ENCODE data around the gene TNRC18. TPM values are rescaled to one million over a fixed set of nuclear protein-coding genes. Genes with fewer than 3 reads are reported as not detected.

TNRC18 gene
- total RNA-seq, 1 donor from 2014 or later: 118 TPM

- Histone ChIP-seq H3K4me1 (peaks cover 5% of the 10 kb centered on the region), H3K36me3 (peaks cover 79% of the 10 kb centered on the region), H3K9me3 (no peaks in the 10 kb centered on the region), H3K27me3 (no peaks in the 10 kb centered on the region), H3K27ac (no peak overlapping the region), H3K4me3 (no peak overlapping the region)
- no peak for ATAC-seq
- DNase-seq: no peak
- intact Hi-C loops (cut with DNase I): no loop called here
- no peak for TF ChIP-seq CTCF (IDR thresholded peaks at IDR 0.05)
These were observed 74.0 kb downstream of the TNRC18 start for GRCh38 chr7:5349437-5350173.

GRCh38 chr7:5349005-5349380 is 74.6 kb downstream of the TNRC18 start:
- DNase-seq: no peak
- H3K36me3 ChIP-seq: peaks cover 84% of the 10 kb centered on the region
- ATAC-seq: no peak
- H3K9me3 ChIP-seq: no peaks in the 10 kb centered on the region
- intact Hi-C loops (cut with DNase I): no loop called here
- TF ChIP-seq CTCF (IDR thresholded peaks at IDR 0.05): no peak
- no peaks in the 10 kb centered on the region for H3K4me1 ChIP-seq
- no peak overlapping the region for H3K4me3 ChIP-seq
- H3K27ac ChIP-seq: no peak overlapping the region
- no peaks in the 10 kb centered on the region for H3K27me3 ChIP-seq

GRCh38 chr7:5348134-5349004 is 75.3 kb downstream of the TNRC18 start:
- H3K4me1 ChIP-seq: no peaks in the 10 kb centered on the region
- H3K4me3 ChIP-seq: no peak overlapping the region
- H3K9me3 ChIP-seq: no peaks in the 10 kb centered on the region
- intact Hi-C loops (cut with DNase I): no loop called here
- H3K27me3 ChIP-seq: no peaks in the 10 kb centered on the region
- no peak for ATAC-seq
- H3K36me3 ChIP-seq: peaks cover 84% of the 10 kb centered on the region
- DNase-seq: no peak
- H3K27ac ChIP-seq: no peak overlapping the region
- no peak for TF ChIP-seq CTCF (IDR thresholded peaks at IDR 0.05)

GRCh38 chr7:5345671-5346070 is 78.0 kb downstream of the TNRC18 start:
- peak; percentile 8 for ATAC-seq
- TF ChIP-seq CTCF (IDR thresholded peaks at IDR 0.05): no peak

GRCh38 chr7:5345171-5345570 is 78.5 kb downstream of the TNRC18 start:
- H3K9me3 ChIP-seq: no peaks in the 10 kb centered on the region
- intact Hi-C loops (cut with DNase I): no loop called here
- ATAC-seq (no peak), DNase-seq (no peak)
- no peak for TF ChIP-seq CTCF (IDR thresholded peaks at IDR 0.05)
- no peak overlapping the region for H3K27ac ChIP-seq
- H3K27me3 ChIP-seq: no peaks in the 10 kb centered on the region
- no peak overlapping the region for H3K4me3 ChIP-seq
- no peaks in the 10 kb centered on the region for H3K4me1 ChIP-seq
- H3K36me3 ChIP-seq: peaks cover 79% of the 10 kb centered on the region

More at GRCh38 chr7:5345671-5346070, 78.0 kb downstream of the TNRC18 start:
- H3K27me3 ChIP-seq: no peaks in the 10 kb centered on the region
- intact Hi-C loops (cut with DNase I): no loop called here
- DNase-seq: no peak
- no peaks in the 10 kb centered on the region for H3K9me3 ChIP-seq
- H3K27ac ChIP-seq: no peak overlapping the region
- no peak overlapping the region for H3K4me3 ChIP-seq
- H3K36me3 ChIP-seq: peaks cover 81% of the 10 kb centered on the region
- no peaks in the 10 kb centered on the region for H3K4me1 ChIP-seq

Measured in upper lobe of right lung (tissue), 1 donor.